Panc1 (cell line): ENCODE data around the gene SLC9A5. TPM values are rescaled to one million over a fixed set of nuclear protein-coding genes. Genes with fewer than 3 reads are reported as not detected.
A peak's percentile ranks its signal among the peaks of the same experiment; 100 is the strongest.

Experiments
- ATAC-seq: fragments of 200-7000 bp; cut with Tn5 transposase; 2 replicates; pipeline ENCODE4 v1.9.1; 2020; ENCODE audit warnings: mild to moderate bottlenecking, moderate library complexity
- BruUV-seq: library from RNA; stranded (reverse); fragments of 400-500 nt; replicated peaks from 2 replicates; lab custom pipeline; 2021; lab: Mats Ljungman, UMichigan
- CTCF ChIA-PET: fragments of 300-600 bp; sonication (Branson Sonifier 250); formaldehyde crosslinking; loops from one replicate; lab custom pipeline; 2022; ENCODE audit warnings: antibody characterized with exemption; lab: Charles Lee
- POLR2A ChIA-PET: fragments of 300-600 bp; sonication (Branson Sonifier 250); formaldehyde crosslinking; loops from one replicate; lab custom pipeline; 2022; ENCODE audit warnings: antibody characterized with exemption; lab: Charles Lee
- DNase-seq: peaks from one replicate; pipeline ENCODE4 v3.0.0-alpha.2; 2010; ENCODE audit warnings: low read depth, low spot score
- H3K27ac ChIP-seq: 2 replicates; pipeline ENCODE4 v1.5.1; 2011; ENCODE audit warnings: mild to moderate bottlenecking, low read length, inconsistent platforms
- H3K27me3 ChIP-seq: fragments of 200-500 bp; sonication (Bioruptor generic); 2 replicates; pipeline ENCODE4 v1.6.0; 2014; ENCODE audit warnings: low read length, inconsistent platforms; ENCODE audit not compliant: control insufficient read depth, insufficient read depth
- H3K36me3 ChIP-seq: fragments of 200-500 bp; sonication (Bioruptor generic); 2 replicates; pipeline ENCODE4 v1.5.1; 2014; ENCODE audit warnings: inconsistent platforms, mild to moderate bottlenecking, low read length, moderate library complexity; ENCODE audit not compliant: control insufficient read depth, insufficient read depth
- H3K4me1 ChIP-seq: 2 replicates; pipeline ENCODE4 v1.5.1; 2011; ENCODE audit warnings: inconsistent platforms, mild to moderate bottlenecking, low read length, moderate library complexity; ENCODE audit not compliant: control insufficient read depth, insufficient read depth
- H3K4me3 ChIP-seq, 2 experiments: 2 replicates each; pipeline ENCODE4 v1.5.1; 2011 to 2012; ENCODE audit warnings: low read depth in 2 of 2, low read length in 2 of 2, mild to moderate bottlenecking in 2 of 2, inconsistent platforms in 1 of 2, moderate library complexity in 1 of 2
- H3K9me3 ChIP-seq: fragments of 200-500 bp; sonication (Bioruptor generic); 2 replicates; pipeline ENCODE4 v1.5.1; 2014; ENCODE audit warnings: low read depth, mild to moderate bottlenecking, inconsistent platforms, low read length, moderate library complexity; ENCODE audit not compliant: control insufficient read depth, insufficient read depth
- POLR2AphosphoS5 ChIP-seq: IDR thresholded peaks from 2 replicates; pipeline ENCODE4 v1.6.1; 2012; ENCODE audit warnings: mild to moderate bottlenecking, low read depth, low read length, moderate library complexity
- SIN3A ChIP-seq: IDR thresholded peaks from 2 replicates; pipeline ENCODE4 v1.6.1; 2012; ENCODE audit warnings: low read depth, mild to moderate bottlenecking, low read length, moderate library complexity, borderline replicate concordance; ENCODE audit not compliant: insufficient read depth
- TCF7L2 ChIP-seq: IDR thresholded peaks from 2 replicates; pipeline ENCODE4 v1.6.1; 2011; ENCODE audit warnings: mild to moderate bottlenecking, low read depth, low read length, inconsistent platforms
- in situ Hi-C: cut with HindIII; loops from 2 replicates; pipeline ENCODE4 v1.10.0; 2016; ENCODE audit warnings: low sequenced_read_pairs, low pct_unique_long_range_greater_than_20kb
- intact Hi-C: fragments of 100-400 bp; cut with micrococcal nuclease; formaldehyde crosslinking; loops from one replicate; pipeline ENCODE4 v1.10.0; 2022; ENCODE audit not compliant: unreplicated experiment
- total RNA-seq: library from RNA; stranded (reverse); gene quantifications from one replicate; pipeline ENCODE4 v1.2.1, GENCODE V29; 2021; ENCODE audit not compliant: unreplicated experiment
- TF ChIP-seq, protein P1 (sequence below): fragments of 450-650 bp; IDR thresholded peaks from 2 replicates; pipeline ENCODE4 v1.5.1; 2017; ENCODE audit warnings: mild to moderate bottlenecking
- TF ChIP-seq, protein P2 (sequence below), 2 experiments: IDR thresholded peaks; 2 replicates each; pipeline ENCODE4 v1.6.1; 2011 to 2012; ENCODE audit warnings: low read depth in 2 of 2, control low read depth in 1 of 2, low read length in 1 of 2, mild to moderate bottlenecking in 1 of 2, moderate library complexity in 1 of 2; ENCODE audit not compliant: insufficient read depth in 1 of 2

The SLC9A5 gene
- total RNA-seq, 1 experiment from 2014 or later, result 1.7 TPM

DNA sequence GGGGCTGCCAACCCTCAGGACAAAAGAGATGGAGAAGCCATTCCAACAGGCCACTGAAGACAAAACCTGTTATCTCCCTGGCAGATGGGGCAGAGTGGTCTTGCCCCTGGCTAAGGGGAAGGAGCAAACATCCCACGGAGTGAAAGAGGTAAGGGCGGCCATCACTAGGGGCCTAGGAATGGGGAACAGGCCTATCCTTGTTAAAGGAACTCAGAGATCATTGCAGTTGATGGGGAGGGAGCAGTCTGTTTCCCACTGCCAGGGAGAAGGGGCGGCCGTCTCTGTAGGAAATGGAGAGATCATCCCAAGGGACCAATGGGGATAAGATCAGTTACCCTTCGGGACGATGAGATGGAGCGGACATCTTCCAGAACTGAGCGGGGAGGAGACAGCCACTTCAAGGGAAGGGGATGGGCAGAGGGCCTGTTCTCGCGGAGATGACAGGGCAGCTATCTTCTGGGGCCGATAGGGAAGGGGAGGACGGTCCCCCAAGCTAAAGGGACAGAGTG lies 22.4 kb upstream of the SLC9A5 start:
- ChIA-PET CTCF (interaction anchor here (0.6 to 1.2 kb wide), 2 partner anchors 28 to 100 kb away, joined by 3 to 4 read pairs; partner anchors contain the start of genes KCTD19 and LRRC36), POLR2A (interaction anchor here (0.5 to 0.6 kb wide), 2 partner anchors 8 to 230 kb away, joined by 3 to 9 read pairs; no protein-coding TSS in a partner anchor)
- Histone ChIP-seq H3K36me3 (peaks cover 5% of the 10 kb centered on the region; the same call in 1 of the 2 replicates), H3K27me3 (no peaks in the 10 kb centered on the region), H3K9me3 (no peaks in the 10 kb centered on the region), H3K27ac (peak overlapping the region; percentile 83), H3K4me3 (peak overlapping the region; percentile 67 to 99), H3K4me1 (peaks cover 4% of the 10 kb centered on the region; the same call in 1 of the 2 replicates)
- TF ChIP-seq, protein P1, sequence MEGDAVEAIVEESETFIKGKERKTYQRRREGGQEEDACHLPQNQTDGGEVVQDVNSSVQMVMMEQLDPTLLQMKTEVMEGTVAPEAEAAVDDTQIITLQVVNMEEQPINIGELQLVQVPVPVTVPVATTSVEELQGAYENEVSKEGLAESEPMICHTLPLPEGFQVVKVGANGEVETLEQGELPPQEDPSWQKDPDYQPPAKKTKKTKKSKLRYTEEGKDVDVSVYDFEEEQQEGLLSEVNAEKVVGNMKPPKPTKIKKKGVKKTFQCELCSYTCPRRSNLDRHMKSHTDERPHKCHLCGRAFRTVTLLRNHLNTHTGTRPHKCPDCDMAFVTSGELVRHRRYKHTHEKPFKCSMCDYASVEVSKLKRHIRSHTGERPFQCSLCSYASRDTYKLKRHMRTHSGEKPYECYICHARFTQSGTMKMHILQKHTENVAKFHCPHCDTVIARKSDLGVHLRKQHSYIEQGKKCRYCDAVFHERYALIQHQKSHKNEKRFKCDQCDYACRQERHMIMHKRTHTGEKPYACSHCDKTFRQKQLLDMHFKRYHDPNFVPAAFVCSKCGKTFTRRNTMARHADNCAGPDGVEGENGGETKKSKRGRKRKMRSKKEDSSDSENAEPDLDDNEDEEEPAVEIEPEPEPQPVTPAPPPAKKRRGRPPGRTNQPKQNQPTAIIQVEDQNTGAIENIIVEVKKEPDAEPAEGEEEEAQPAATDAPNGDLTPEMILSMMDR, result no peak
- TF ChIP-seq SIN3A (no peak), POLR2AphosphoS5 (no peak), TCF7L2 (no peak)
- TF ChIP-seq, protein P2, sequence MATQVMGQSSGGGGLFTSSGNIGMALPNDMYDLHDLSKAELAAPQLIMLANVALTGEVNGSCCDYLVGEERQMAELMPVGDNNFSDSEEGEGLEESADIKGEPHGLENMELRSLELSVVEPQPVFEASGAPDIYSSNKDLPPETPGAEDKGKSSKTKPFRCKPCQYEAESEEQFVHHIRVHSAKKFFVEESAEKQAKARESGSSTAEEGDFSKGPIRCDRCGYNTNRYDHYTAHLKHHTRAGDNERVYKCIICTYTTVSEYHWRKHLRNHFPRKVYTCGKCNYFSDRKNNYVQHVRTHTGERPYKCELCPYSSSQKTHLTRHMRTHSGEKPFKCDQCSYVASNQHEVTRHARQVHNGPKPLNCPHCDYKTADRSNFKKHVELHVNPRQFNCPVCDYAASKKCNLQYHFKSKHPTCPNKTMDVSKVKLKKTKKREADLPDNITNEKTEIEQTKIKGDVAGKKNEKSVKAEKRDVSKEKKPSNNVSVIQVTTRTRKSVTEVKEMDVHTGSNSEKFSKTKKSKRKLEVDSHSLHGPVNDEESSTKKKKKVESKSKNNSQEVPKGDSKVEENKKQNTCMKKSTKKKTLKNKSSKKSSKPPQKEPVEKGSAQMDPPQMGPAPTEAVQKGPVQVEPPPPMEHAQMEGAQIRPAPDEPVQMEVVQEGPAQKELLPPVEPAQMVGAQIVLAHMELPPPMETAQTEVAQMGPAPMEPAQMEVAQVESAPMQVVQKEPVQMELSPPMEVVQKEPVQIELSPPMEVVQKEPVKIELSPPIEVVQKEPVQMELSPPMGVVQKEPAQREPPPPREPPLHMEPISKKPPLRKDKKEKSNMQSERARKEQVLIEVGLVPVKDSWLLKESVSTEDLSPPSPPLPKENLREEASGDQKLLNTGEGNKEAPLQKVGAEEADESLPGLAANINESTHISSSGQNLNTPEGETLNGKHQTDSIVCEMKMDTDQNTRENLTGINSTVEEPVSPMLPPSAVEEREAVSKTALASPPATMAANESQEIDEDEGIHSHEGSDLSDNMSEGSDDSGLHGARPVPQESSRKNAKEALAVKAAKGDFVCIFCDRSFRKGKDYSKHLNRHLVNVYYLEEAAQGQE (IDR thresholded peaks at IDR 0.05; ENCODE audit: insufficient read depth in 1 of 2, low read depth in 2 of 2, low read length in 1 of 2), result no peak
- intact Hi-C loops (no loop called here), in situ Hi-C loops (no loop called here)
- no TSS peak for BruUV-seq
- ATAC-seq, result peak; percentile 1; the same call in 1 of the 2 replicates
- DNase-seq, result no peak

DNA sequence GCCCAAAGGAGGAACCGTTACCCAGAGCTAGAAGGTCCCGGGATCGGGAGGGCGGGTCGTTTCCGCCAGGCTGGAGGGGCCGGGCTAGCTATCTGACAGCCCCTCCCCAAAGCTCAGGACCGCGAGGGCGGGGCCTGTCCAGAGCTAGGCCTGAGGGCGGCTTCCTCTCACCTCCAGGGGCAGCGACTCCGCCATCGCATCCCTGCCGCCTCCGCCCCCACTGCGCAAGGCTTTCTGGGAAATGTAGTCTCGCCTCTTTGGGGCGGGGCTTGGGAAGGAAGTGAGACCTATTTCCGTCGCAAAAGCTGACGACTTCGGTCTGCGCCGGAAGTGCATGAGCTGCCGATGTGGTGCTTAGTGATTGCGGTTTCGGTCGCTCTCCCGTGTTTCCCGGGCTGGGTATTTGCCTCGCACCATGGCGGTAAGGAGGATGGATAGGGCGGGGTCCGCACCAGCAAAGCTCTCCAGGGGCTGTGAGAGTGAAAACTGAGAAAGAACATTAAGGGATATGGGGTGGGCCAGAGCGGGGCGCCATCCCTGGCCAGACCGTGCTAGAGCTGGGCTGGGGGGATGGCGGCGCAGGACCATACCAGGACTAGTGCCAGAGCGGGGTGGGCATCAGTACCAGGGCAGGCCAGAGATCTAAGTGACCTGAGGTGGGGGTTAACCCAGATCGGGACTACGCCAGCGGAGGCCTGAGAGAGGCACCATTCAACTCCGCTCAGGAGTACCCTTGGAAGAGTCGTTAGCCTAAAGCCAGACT lies 21.8 kb upstream of the SLC9A5 start, which contains the start of gene TMEM208:
Gene TMEM208 (plus strand): TSS at position 327 of the 763 bp plus-strand sequence. CDS start 89 bp downstream, at position 416.
- Histone ChIP-seq H3K36me3 (peaks cover 5% of the 10 kb centered on the region; the same call in 1 of the 2 replicates), H3K4me1 (peaks cover 4% of the 10 kb centered on the region; the same call in 1 of the 2 replicates), H3K4me3 (peak within 1 kb of the TSS; percentile 67 to 99), H3K9me3 (no peaks in the 10 kb centered on the region), H3K27me3 (no peaks in the 10 kb centered on the region), H3K27ac (peak within 1 kb of the TSS; percentile 88)
- TF ChIP-seq, protein P1, result no peak; the same call in 1 of the 2 replicates
- TF ChIP-seq POLR2AphosphoS5, result peak; percentile 72; the same call in 1 of the 2 replicates
- DNase-seq, result peak; percentile 84
- ATAC-seq, result peak; percentile 96
- no TSS peak for BruUV-seq
- ChIA-PET CTCF (interaction anchor here (0.6 to 1.2 kb wide), 2 partner anchors 29 to 100 kb away, joined by 3 to 4 read pairs; partner anchors contain the start of genes KCTD19 and LRRC36), POLR2A (interaction anchor here (0.5 to 0.6 kb wide), 2 partner anchors 8 to 231 kb away, joined by 3 to 9 read pairs; no protein-coding TSS in a partner anchor)
- in situ Hi-C loops (no loop called here), intact Hi-C loops (no loop called here)
